K562 (cell line): ENCODE measurements around the gene G2E3. TPM values are rescaled to one million over a fixed set of nuclear protein-coding genes. Genes with fewer than 3 reads are reported as not detected.

ENCODE experiments used
- ATF7 ChIP-seq: fragments of 450-650 bp; IDR thresholded peaks from 2 replicates; pipeline ENCODE4 v1.7.1; 2014; ENCODE audit warnings: mild to moderate bottlenecking, moderate library complexity
- CBX5 ChIP-seq: IDR thresholded peaks from 2 replicates; pipeline ENCODE4 v1.6.1; 2014; ENCODE audit warnings: low read depth, borderline replicate concordance
- CEBPZ ChIP-seq: fragments of 150-350 bp; IDR thresholded peaks from 2 replicates; pipeline ENCODE4 v1.6.1; 2014; ENCODE audit warnings: low read depth, mild to moderate bottlenecking, low read length, borderline replicate concordance
- GMEB1 ChIP-seq: fragments of 250-450 bp; sonication (Bioruptor Pico); IDR thresholded peaks from 2 replicates; pipeline ENCODE4 v1.4.0; 2020; ENCODE audit warnings: mild to moderate bottlenecking
- HBP1 ChIP-seq: fragments of 450-650 bp; formaldehyde crosslinking; IDR thresholded peaks from 2 replicates; pipeline ENCODE4 v1.4.0; 2022; ENCODE audit warnings: missing genetic modification characterization
- HMGXB4 ChIP-seq: sonication (generic); formaldehyde crosslinking; IDR thresholded peaks from 2 replicates; pipeline ENCODE4 v1.8.1; 2023; ENCODE audit warnings: mild to moderate bottlenecking, missing genetic modification reagents
- JUN ChIP-seq, 2 experiments: sonication (generic) in 1 of 2; formaldehyde crosslinking in 1 of 2; IDR thresholded peaks; 2 replicates each; pipeline versions ENCODE4 v1.6.1 to v1.8.0; 2012 to 2022; ENCODE audit warnings: borderline replicate concordance in 2 of 2, mild to moderate bottlenecking in 2 of 2, improper control_type of control experiment in 1 of 2, low read depth in 1 of 2, low read length in 1 of 2, missing genetic modification reagents in 1 of 2
- NR2C1 ChIP-seq, 2 experiments: fragments of 450-650 bp; IDR thresholded peaks; 2 replicates each; pipeline ENCODE4 v1.6.1; 2017; ENCODE audit warnings: mild to moderate bottlenecking in 2 of 2, antibody characterized with exemption in 1 of 2, inconsistent platforms in 1 of 2, missing compliant biosample characterization in 1 of 2, missing genetic modification characterization in 1 of 2
- ZNF398 ChIP-seq: fragments of 250-450 bp; sonication (Bioruptor Pico); IDR thresholded peaks from 2 replicates; pipeline ENCODE4 v1.8.0; 2021; ENCODE audit warnings: moderate library complexity, mild to moderate bottlenecking, inconsistent platforms
- polyA plus RNA-seq, 8 experiments: library from polyadenylated mRNA; depleted of rRNA in 4 of 8; stranded (reverse) in 5 of 8; unstranded in 3 of 8; fragments of >200 nt; fragmentation: Nextera tagmentation in 2 of 8; fragmentation: Illumina TruSeq in 1 of 8; extraction: Ambion mirVana in 2 of 8; extraction: Trizol in 1 of 8; gene quantifications; 2 replicates each; pipeline versions ENCODE4 v1.2.1 to v1.2.3, GENCODE V29; 2011 to 2014; ENCODE audit warnings: inconsistent platforms in 1 of 8, missing spikeins in 1 of 8
- total RNA-seq, 7 experiments: library from RNA; depleted of rRNA in 6 of 7; stranded (reverse); fragments of >200 nt in 6 of 7; fragmentation: Illumina TruSeq in 2 of 7; extraction: Trizol in 2 of 7; gene quantifications; 2 replicates each; pipeline versions ENCODE4 v1.2.1 to v1.2.3, GENCODE V29; 2011 to 2021; ENCODE audit warnings: low replicate concordance in 1 of 7
- TF ChIP-seq, protein P1 (sequence below): fragments of 450-650 bp; IDR thresholded peaks from 2 replicates; pipeline ENCODE4 v1.6.1; 2016; ENCODE audit warnings: mild to moderate bottlenecking

G2E3 gene
- total and polyA plus RNA-seq, 9 of the 15 experiments (the other 6 are each of a cell fraction or from before 2014, with no cell fraction given): 9.8 to 53.5 (median 24.7) TPM

GRCh38 chr14:30610787-30611343, 51.9 kb downstream of the G2E3 start (continued):
- TF ChIP-seq HMGXB4 (no peak), JUN (IDR thresholded peaks at IDR 0.05; ENCODE audit: borderline replicate concordance, low read depth, low read length) (peak; percentile 12; the same call in 1 of the 2 replicates), JUN (CRISPR knock-in tag; IDR thresholded peaks at IDR 0.05; ENCODE audit: borderline replicate concordance) (no peak), ATF7 (0 out of 2 replicates have a peak, but pooled peaks have one; percentile 33), CBX5 (no peak), CEBPZ (no peak), ZNF398 (CRISPR knock-in tag) (no peak), NR2C1 (IDR thresholded peaks at IDR 0.05) (no peak), NR2C1 (tag; IDR thresholded peaks at IDR 0.05) (no peak), HBP1 (CRISPR knock-in tag) (no peak), GMEB1 (CRISPR knock-in tag) (no peak)
- TF ChIP-seq, protein P1, sequence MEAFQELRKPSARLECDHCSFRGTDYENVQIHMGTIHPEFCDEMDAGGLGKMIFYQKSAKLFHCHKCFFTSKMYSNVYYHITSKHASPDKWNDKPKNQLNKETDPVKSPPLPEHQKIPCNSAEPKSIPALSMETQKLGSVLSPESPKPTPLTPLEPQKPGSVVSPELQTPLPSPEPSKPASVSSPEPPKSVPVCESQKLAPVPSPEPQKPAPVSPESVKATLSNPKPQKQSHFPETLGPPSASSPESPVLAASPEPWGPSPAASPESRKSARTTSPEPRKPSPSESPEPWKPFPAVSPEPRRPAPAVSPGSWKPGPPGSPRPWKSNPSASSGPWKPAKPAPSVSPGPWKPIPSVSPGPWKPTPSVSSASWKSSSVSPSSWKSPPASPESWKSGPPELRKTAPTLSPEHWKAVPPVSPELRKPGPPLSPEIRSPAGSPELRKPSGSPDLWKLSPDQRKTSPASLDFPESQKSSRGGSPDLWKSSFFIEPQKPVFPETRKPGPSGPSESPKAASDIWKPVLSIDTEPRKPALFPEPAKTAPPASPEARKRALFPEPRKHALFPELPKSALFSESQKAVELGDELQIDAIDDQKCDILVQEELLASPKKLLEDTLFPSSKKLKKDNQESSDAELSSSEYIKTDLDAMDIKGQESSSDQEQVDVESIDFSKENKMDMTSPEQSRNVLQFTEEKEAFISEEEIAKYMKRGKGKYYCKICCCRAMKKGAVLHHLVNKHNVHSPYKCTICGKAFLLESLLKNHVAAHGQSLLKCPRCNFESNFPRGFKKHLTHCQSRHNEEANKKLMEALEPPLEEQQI: no peak
